A673 (cell line): ENCODE data around the gene UBA6. TPM values are rescaled to one million over a fixed set of nuclear protein-coding genes. Genes with fewer than 3 reads are reported as not detected.

Experiments used
- BruUV-seq: library from RNA; stranded (reverse); fragments of 400-500 nt; replicated peaks from 2 replicates; lab custom pipeline; 2021; lab: Mats Ljungman, UMichigan
- CTCF ChIA-PET: fragments of 300-600 bp; sonication (Branson Sonifier 250); formaldehyde crosslinking; loops from one replicate; lab custom pipeline; 2022; ENCODE audit warnings: antibody characterized with exemption; lab: Charles Lee
- POLR2A ChIA-PET: fragments of 300-600 bp; sonication (Branson Sonifier 250); formaldehyde crosslinking; loops from one replicate; lab custom pipeline; 2022; ENCODE audit warnings: antibody characterized with exemption; ENCODE audit not compliant: low non-redundant PET; lab: Charles Lee
- DNase-seq: peaks from one replicate; pipeline ENCODE4 v3.0.0-alpha.2; 2015; ENCODE audit warnings: low spot score
- H3K27ac ChIP-seq: fragments of 200-600 bp; sonication (generic); 2 replicates; pipeline ENCODE4 v1.5.1; 2016; ENCODE audit warnings: mixed run types, low read depth, mild to moderate bottlenecking, mixed read lengths, antibody characterized with exemption, low read length; ENCODE audit not compliant: poor library complexity, severe bottlenecking
- H3K27me3 ChIP-seq: fragments of 200-600 bp; sonication (generic); replicated peaks from 2 replicates; pipeline ENCODE4 v1.6.1; 2017; ENCODE audit warnings: mixed run types, low read depth, mild to moderate bottlenecking, mixed read lengths, antibody characterized with exemption, low read length; ENCODE audit not compliant: insufficient read depth, poor library complexity
- H3K36me3 ChIP-seq: fragments of 200-600 bp; sonication (generic); 2 replicates; pipeline ENCODE4 v1.6.1; 2016; ENCODE audit warnings: mixed run types, mild to moderate bottlenecking, mixed read lengths, antibody characterized with exemption, low read length; ENCODE audit not compliant: insufficient read depth, poor library complexity, severe bottlenecking
- H3K4me1 ChIP-seq: fragments of 200-600 bp; sonication (generic); 2 replicates; pipeline ENCODE4 v1.6.1; 2017; ENCODE audit warnings: mixed run types, mild to moderate bottlenecking, mixed read lengths, antibody characterized with exemption, low read length; ENCODE audit not compliant: insufficient read depth, poor library complexity, severe bottlenecking
- H3K4me3 ChIP-seq: fragments of 200-600 bp; sonication (generic); 2 replicates; pipeline ENCODE4 v1.5.1; 2016; ENCODE audit warnings: low read depth, mixed run types, mild to moderate bottlenecking, mixed read lengths, low read length; ENCODE audit not compliant: poor library complexity, severe bottlenecking
- H3K9me3 ChIP-seq: fragments of 200-600 bp; sonication (generic); 2 replicates; pipeline ENCODE4 v1.6.1; 2016; ENCODE audit warnings: mixed run types, low read depth, mild to moderate bottlenecking, mixed read lengths, antibody characterized with exemption, low read length; ENCODE audit not compliant: poor library complexity, severe bottlenecking
- CTCF ChIP-seq: fragments of 300-800, 200-600 bp; sonication (generic); conservative IDR thresholded peaks from 2 replicates; pipeline ENCODE4 v1.5.1; 2017; ENCODE audit warnings: low read depth, mild to moderate bottlenecking, antibody characterized with exemption, low read length, moderate library complexity, mixed read lengths
- EZH2 ChIP-seq: fragments of 200-600 bp; sonication (generic); IDR thresholded peaks from 2 replicates; pipeline ENCODE4 v1.6.1; 2017; ENCODE audit warnings: borderline replicate concordance, low read depth, mild to moderate bottlenecking, mixed read lengths, antibody characterized with exemption, low read length; ENCODE audit not compliant: poor library complexity, severe bottlenecking
- intact Hi-C: fragments of 100-400 bp; cut with micrococcal nuclease; formaldehyde crosslinking; loops from one replicate; pipeline ENCODE4 v1.10.0; 2022; ENCODE audit not compliant: unreplicated experiment
- total RNA-seq: library from RNA; stranded (reverse); gene quantifications from 2 replicates; pipeline ENCODE4 v1.2.3, GENCODE V29; 2021

Gene UBA6
- total RNA-seq, 1 experiment from 2014 or later = 33.2 TPM

GRCh38 chr4:67581208-67581857, 119.6 kb downstream of the UBA6 start:
- ChIA-PET POLR2A (no interaction called here), CTCF (no interaction called here)
- H3K27ac ChIP-seq = no peak overlapping the region
- no TSS peak for BruUV-seq
- H3K4me1 ChIP-seq = no peaks in the 10 kb centered on the region
- intact Hi-C loops = no loop called here
- no peaks in the 10 kb centered on the region for H3K9me3 ChIP-seq
- no peaks in the 10 kb centered on the region for H3K36me3 ChIP-seq
- TF ChIP-seq EZH2 = no peak
- TF ChIP-seq CTCF = no peak
- H3K27me3 ChIP-seq = no peaks in the 10 kb centered on the region
- DNase-seq = peak; percentile 1
- no peak overlapping the region for H3K4me3 ChIP-seq

GRCh38 chr4:67580577-67580976, 120.4 kb downstream of the UBA6 start:
- TF ChIP-seq CTCF (no peak), EZH2 (no peak)
- Histone ChIP-seq H3K4me3 (no peak overlapping the region), H3K36me3 (no peaks in the 10 kb centered on the region), H3K27me3 (no peaks in the 10 kb centered on the region), H3K4me1 (no peaks in the 10 kb centered on the region), H3K27ac (no peak overlapping the region), H3K9me3 (no peaks in the 10 kb centered on the region)
- BruUV-seq = no TSS peak
- intact Hi-C loops = no loop called here
- POLR2A ChIA-PET = no interaction called here
- CTCF ChIA-PET = no interaction called here
- DNase-seq = no peak

GRCh38 chr4:67576538-67576937, 124.4 kb downstream of the UBA6 start:
- H3K36me3 ChIP-seq = no peaks in the 10 kb centered on the region
- CTCF ChIA-PET = no interaction called here

More at GRCh38 chr4:67576538-67576937, 124.4 kb downstream of the UBA6 start:
- no TSS peak for BruUV-seq
- no peak for TF ChIP-seq CTCF
- intact Hi-C loops = no loop called here
- H3K27ac ChIP-seq = no peak overlapping the region
- no peaks in the 10 kb centered on the region for H3K4me1 ChIP-seq
- H3K27me3 ChIP-seq = no peaks in the 10 kb centered on the region
- H3K9me3 ChIP-seq = no peaks in the 10 kb centered on the region
- H3K4me3 ChIP-seq = no peak overlapping the region
- POLR2A ChIA-PET = no interaction called here
- DNase-seq = no peak
